Activated CD8-positive, alpha-beta memory T cell treated with anti-CD3 and anti-CD28 coated beads for 48 hours (primary cell): ENCODE results near the gene CDC42BPA.
"Not testable (repeated sequence)": the region's sequence is repeated elsewhere in the genome, so short reads cannot be mapped to it uniquely, and the experiment has no call there.

ENCODE experiments used
- DNase-seq, 3 experiments: peaks; one replicate each; pipeline ENCODE4 v3.0.0-alpha.2; 2020; ENCODE audit warnings: low read depth in 2 of 3, low spot score in 2 of 3

CDC42BPA gene

GRCh38 chr1:227318016-227318852, at the start of gene CDC42BPA:
TSS of gene CDC42BPA (minus strand) at chr1:227318492. CDS start at chr1:227317182, 1,310 bp downstream.
- DNase-seq: peak in 1 of 3 experiments; percentile 8

GRCh38 chr1:227368009-227368408, 49.7 kb upstream of the CDC42BPA start:
- no peak for DNase-seq

- DNase-seq: no peak
Measured at GRCh38 chr1:227365473-227366431, 47.5 kb upstream of the CDC42BPA start.

DNA sequence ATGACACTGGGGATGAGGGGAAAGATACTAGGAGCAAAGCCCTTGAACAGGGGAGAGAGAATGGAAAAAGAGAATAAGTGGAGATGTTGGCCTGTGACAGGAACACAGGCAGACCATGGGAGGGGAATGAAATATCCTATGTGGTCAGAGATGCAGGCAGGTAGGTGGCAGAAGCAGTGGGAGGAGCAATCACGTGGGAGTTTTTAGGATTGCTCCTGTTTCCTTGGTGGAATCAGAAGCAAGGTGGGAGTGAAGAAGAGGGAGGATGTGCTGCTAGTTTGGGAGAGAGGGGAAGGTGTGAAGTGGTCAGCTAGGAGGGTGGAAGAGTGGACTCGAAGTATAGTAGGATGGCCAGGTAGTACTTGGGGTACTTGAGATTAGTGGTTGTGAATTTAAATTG, 46.4 kb upstream of the CDC42BPA start:
- DNase-seq: no peak

DNA sequence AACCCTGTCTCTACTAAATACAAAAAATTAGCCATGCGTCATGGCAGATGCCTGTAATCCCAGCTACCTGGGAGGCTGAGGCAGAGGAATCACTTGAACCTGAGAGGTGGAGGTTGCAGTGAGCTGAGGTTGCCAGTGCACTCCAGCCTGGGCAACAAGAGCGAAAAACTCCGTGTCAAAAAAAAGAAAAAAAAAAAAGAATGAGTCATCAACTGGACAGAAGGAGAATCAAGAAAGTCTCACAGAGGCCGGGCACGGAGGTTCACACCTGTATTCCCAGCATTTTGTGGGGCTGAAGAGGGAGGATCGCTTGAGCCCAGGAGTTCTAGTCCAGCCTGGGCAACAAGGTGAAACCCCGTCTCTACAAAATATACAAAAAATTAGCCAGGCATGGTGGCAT, 45.5 kb upstream of the CDC42BPA start:
- no peak for DNase-seq

GRCh38 chr1:227362039-227362438, 43.7 kb upstream of the CDC42BPA start:
- DNase-seq: no peak

DNA sequence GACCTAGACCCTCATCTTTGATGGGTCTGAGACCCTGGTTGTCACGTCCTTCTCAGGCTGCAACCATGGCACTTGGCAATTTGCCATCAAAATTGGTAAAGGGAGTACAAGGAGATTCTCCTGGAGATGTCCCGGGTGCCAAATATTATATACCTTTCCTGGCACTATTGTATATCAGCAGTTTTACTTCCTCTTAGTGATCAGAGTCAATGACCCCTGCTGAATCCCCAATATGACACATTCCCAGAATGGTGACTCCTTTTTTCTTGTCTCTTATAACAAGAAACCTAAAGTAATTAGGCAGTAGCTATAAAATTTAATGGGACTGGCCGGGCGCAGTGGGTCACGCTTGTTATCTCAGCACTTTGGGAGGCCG, 39.6 kb upstream of the CDC42BPA start:
- no peak for DNase-seq

DNA sequence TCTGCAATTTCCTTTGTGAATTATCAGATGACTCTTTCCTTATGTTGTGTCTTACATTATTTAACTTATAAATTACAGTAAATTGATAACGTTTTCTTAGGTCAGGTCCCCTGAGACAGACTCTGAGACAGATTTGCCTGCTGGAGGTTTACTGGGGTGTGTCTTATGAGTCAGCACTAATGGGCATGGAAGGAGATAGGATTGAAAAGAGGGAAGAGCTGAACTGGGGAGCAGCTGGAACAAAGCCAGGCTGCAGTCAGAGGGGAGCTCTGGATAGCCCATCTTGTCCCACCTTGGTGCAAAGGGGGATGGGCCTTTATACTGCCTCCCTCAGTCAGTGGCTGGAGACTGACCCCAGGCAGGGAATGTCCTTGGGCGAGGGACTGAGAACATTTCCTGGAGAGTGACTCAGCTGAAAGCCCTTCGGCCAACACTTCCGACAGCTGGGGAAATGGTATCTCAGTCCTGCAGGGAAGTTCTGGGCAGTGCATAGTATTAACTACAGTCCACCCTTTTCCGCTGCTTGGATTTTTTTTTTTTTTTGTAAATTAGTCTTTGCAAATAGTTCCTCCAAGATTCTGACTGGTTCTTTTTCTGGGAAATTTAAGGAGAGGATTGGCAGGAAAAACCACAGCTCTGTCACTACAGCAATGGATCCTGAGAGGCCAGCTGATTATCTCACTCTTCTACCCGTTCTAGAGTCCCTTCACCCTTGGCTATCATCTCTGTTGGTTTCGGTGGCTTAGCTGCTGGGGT, 39.1 kb upstream of the CDC42BPA start:
- no peak for DNase-seq

GRCh38 chr1:227356620-227357146, 38.4 kb upstream of the CDC42BPA start:
- no peak for DNase-seq

DNA sequence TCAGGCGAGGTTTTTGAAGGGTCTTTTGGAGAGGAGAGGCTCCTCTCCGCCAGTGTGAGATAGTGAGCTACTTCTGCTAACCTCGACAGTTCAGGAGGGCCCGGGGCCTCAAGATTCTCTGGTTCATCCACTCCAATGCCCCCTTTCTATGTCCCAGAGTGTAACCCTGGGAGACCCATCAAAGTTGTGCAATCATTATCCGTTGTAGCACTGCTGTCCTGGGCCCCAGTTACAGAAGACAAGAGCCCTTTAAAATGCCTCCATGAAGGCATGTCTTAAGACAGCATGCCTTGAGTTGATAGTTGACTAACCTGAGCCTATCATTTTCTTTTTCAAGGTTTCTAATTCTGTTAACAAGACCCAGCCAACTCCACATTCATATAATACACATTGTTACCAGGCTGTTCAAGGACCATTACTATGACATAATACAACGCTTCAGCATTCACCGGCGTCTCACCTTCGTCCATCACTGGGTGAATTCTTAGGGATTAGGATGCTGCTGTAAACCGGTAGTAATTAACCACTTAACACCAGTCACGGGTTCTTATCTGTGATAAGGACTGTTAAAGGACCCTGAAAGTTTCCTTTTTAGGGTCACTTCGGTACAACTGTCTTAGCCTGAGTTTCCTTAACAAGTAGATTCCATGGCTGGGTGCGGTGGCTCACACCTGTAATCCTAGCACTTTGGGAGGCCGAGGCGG, 37.4 kb upstream of the CDC42BPA start:
- no peak for DNase-seq

DNA sequence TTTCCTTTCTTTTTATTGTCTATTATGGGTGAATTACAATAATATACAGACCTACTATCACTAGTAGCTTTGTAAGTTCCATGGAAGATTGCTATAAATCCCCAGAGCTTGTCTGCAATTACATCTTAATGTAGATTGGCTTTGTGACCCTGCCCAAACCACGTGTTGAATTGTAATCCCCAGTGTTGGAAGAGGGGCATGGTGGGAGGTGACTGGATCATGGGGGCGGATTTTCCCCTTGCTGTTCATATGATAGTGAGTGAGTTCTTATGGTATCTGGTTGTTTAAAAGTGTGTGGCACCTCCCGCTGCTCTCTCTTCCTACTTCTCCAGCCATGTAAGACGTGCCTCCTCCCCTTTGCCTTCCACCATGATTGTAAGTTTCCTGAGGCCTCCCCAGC, 34.9 kb upstream of the CDC42BPA start:
- no peak for DNase-seq

DNA sequence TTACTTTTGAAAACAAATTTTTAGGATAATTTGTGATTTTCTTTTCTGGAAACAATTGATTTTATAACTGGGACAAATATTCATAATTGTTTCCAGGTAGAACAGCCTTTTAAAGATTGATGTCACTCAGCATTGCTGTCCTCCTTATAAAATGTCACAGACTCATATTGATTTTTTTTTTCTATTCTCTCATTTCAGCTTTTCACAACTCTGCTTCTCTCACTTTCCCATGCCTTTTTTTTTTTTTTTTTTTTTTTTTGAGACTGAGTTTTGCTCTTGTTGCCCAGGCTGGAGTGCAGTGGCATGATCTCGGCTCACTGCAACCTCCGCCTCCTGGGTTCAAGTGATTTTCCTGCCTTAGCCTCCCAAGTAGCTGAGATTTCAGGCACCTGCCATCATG, 33.9 kb upstream of the CDC42BPA start:
- not testable (repeated sequence) for DNase-seq

GRCh38 chr1:227351443-227351842, 33.2 kb upstream of the CDC42BPA start:
- DNase-seq: no peak

- DNase-seq: no peak
Measured at GRCh38 chr1:227349967-227350366, 31.7 kb upstream of the CDC42BPA start.

DNA sequence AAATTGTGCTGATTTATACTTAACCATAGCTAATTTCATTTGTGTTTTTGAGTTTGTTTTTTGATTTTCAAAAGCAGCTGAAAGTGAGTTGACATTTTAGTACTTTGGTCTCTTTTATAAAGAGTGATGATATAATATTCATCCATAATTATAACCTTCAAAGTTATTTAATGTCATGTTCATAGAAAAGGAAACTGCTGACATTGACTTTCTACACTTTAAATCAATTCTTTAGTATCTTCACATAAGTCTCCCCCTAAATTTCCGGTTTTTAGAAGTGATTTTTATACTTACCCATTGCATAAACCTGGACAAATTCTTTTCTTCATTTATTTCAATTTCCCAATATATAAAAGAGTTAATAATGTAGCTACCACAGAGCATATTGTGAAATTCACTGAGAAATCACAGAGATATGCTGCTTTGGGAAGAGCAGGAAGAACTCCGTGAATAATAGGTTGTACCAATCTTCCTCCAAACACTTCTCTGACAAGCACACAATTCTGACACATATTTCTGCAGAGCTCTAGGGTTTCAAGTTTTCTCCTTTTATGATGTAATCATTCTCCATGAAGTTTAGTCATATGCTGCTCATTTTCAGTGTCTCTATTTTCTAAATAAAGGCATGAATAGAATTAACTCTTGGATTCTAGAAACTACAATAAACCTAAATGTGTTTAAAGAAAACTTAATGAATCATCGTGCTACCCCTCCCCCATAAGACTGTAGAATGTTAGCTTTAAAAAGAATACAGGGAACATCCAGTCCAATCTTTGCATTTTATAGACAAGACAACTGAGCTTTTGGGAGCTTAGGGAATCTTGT, 25.6 kb upstream of the CDC42BPA start:
- DNase-seq: no peak

GRCh38 chr1:227343206-227343605, 24.9 kb upstream of the CDC42BPA start:
- DNase-seq: no peak

- no peak for DNase-seq
Measured at GRCh38 chr1:227342075-227342829, 24.0 kb upstream of the CDC42BPA start.

DNA sequence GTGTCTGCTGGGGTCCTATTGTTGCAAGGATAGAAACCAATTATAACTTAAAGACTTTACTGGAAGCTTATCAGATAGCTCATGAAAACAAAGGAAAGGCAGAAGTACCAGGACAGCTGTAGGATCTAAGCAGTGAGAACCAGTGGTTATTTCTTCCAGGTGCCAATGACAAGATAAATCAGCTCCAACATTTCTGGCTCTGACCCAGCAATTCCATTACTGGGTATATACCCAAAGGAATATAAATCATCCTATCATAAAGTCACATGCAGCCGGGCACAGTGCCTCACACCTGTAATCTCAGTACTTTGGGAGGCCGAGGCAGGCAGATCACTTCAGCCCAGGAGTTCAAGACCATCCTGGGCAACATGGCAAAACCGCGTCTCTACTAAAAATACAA, 17.8 kb upstream of the CDC42BPA start:
- DNase-seq: not testable (repeated sequence)
